GM12878 (cell line): ENCODE data around the gene TIMM21. TPM values are rescaled to one million over a fixed set of nuclear protein-coding genes. Genes with fewer than 3 reads are reported as not detected.

Experiments used
- ATAC-seq: fragments of 200-7000 bp; cut with Tn5 transposase; 3 replicates; pipeline ENCODE4 v1.9.1; 2020; ENCODE audit warnings: mild to moderate bottlenecking, moderate library complexity
- BruUV-seq: library from RNA; stranded (reverse); fragments of 400-500 nt; replicated peaks from 2 replicates; lab custom pipeline; 2021; lab: Mats Ljungman, UMichigan
- CTCF ChIA-PET: fragments of 300-600 bp; sonication (Branson Sonifier 250); formaldehyde crosslinking; extraction: SDS; loops from one replicate; lab custom pipeline; 2021; ENCODE audit warnings: inconsistent platforms; lab: Yijun Ruan, JAX
- POLR2A ChIA-PET: fragments of 350-600 bp; formaldehyde crosslinking; extraction: SDS; loops from one replicate; lab custom pipeline; 2021; ENCODE audit warnings: inconsistent platforms; lab: Charles Lee
- RAD21 ChIA-PET: fragments of 300-600 bp; sonication (Branson Sonifier 250); formaldehyde crosslinking; loops from one replicate; lab custom pipeline; 2023; ENCODE audit warnings: antibody characterized with exemption; ENCODE audit not compliant: unreplicated experiment; lab: Charles Lee
- SMC1A ChIA-PET: fragments of 300-600 bp; sonication (Branson Sonifier 250); formaldehyde crosslinking; loops from one replicate; lab custom pipeline; 2023; ENCODE audit not compliant: unreplicated experiment, uncharacterized antibody; lab: Charles Lee
- DNase-seq: peaks from one replicate; pipeline ENCODE4 v3.0.0-alpha.2; 2011; ENCODE audit warnings: low read depth, low spot score
- FAIRE-seq: peaks from 3 replicates; lab custom pipeline; 2011; peaks lifted over from hg19 to GRCh38; lab: Jason Lieb, UNC
- H2AFZ ChIP-seq: 2 replicates; pipeline ENCODE4 v1.6.0; 2011; ENCODE audit warnings: low read depth, low read length, control low read depth; ENCODE audit not compliant: control insufficient read depth
- H3K27ac ChIP-seq: 2 replicates; pipeline ENCODE4 v1.5.1; 2011; ENCODE audit warnings: control low read depth; ENCODE audit not compliant: control insufficient read depth, insufficient read depth
- H3K27me3 ChIP-seq, 2 experiments: replicated peaks in 1 of 2; 2 replicates each; pipeline versions ENCODE4 v1.6.0 to v1.6.1; 2011; ENCODE audit warnings: low read length in 1 of 2; ENCODE audit not compliant: control insufficient read depth in 2 of 2, insufficient read depth in 2 of 2
- H3K36me3 ChIP-seq, 2 experiments: 2 replicates each; pipeline ENCODE4 v1.5.1; 2011; ENCODE audit warnings: low read length in 1 of 2; ENCODE audit not compliant: control insufficient read depth in 2 of 2, insufficient read depth in 2 of 2
- H3K4me1 ChIP-seq: 2 replicates; pipeline ENCODE4 v1.6.1; 2011; ENCODE audit warnings: mild to moderate bottlenecking, low read length, moderate library complexity, mixed read lengths; ENCODE audit not compliant: control insufficient read depth, insufficient read depth
- H3K4me2 ChIP-seq: 2 replicates; pipeline ENCODE4 v1.6.0; 2011; ENCODE audit warnings: control low read depth; ENCODE audit not compliant: control insufficient read depth, insufficient read depth
- H3K4me3 ChIP-seq: fragments of 200-600 bp; sonication (generic); 2 replicates; pipeline ENCODE4 v1.5.1; 2016
- H3K79me2 ChIP-seq: 2 replicates; pipeline ENCODE4 v1.6.0; 2011; ENCODE audit warnings: low read length; ENCODE audit not compliant: control insufficient read depth, insufficient read depth
- H3K9ac ChIP-seq: 2 replicates; pipeline ENCODE4 v1.8.0; 2011; ENCODE audit warnings: low read length, control low read depth, mixed read lengths; ENCODE audit not compliant: control insufficient read depth, insufficient read depth
- H3K9me3 ChIP-seq: replicated peaks from 3 replicates; pipeline ENCODE4 v1.5.1; 2011; ENCODE audit warnings: mild to moderate bottlenecking, low read length; ENCODE audit not compliant: control insufficient read depth, insufficient read depth
- H4K20me1 ChIP-seq: 2 replicates; pipeline ENCODE4 v1.6.0; 2011; ENCODE audit not compliant: control insufficient read depth, insufficient read depth
- ATF2 ChIP-seq: IDR thresholded peaks from 2 replicates; pipeline ENCODE4 v1.6.1; 2012; ENCODE audit warnings: low read length, inconsistent platforms
- EZH2 ChIP-seq: IDR thresholded peaks from 2 replicates; pipeline ENCODE4 v1.6.1; 2012; ENCODE audit warnings: low read depth, mild to moderate bottlenecking, control low read depth, inconsistent platforms, low read length, borderline replicate concordance; ENCODE audit not compliant: control insufficient read depth
- IKZF2 ChIP-seq, 2 experiments: fragments of 450-650 bp; IDR thresholded peaks; 2 replicates each; pipeline ENCODE4 v1.6.1; 2017; ENCODE audit warnings: mild to moderate bottlenecking in 2 of 2, moderate library complexity in 2 of 2
- KAT2A ChIP-seq: conservative IDR thresholded peaks from 2 replicates; pipeline ENCODE4 v1.6.1; 2011; ENCODE audit warnings: low read depth, low read length; ENCODE audit not compliant: control insufficient read depth
- MEF2B ChIP-seq: fragments of 450-650 bp; IDR thresholded peaks from 2 replicates; pipeline ENCODE4 v1.6.1; 2018; ENCODE audit warnings: mild to moderate bottlenecking, moderate library complexity; ENCODE audit not compliant: partially characterized antibody, poor library complexity, severe bottlenecking
- MTA2 ChIP-seq: fragments of 450-650 bp; IDR thresholded peaks from 2 replicates; pipeline ENCODE4 v1.6.1; 2016; ENCODE audit warnings: low read depth, mild to moderate bottlenecking, moderate library complexity
- NFIC ChIP-seq: IDR thresholded peaks from 2 replicates; pipeline ENCODE4 v1.6.1; 2012; ENCODE audit warnings: low read depth, mild to moderate bottlenecking, inconsistent platforms, low read length, moderate library complexity
- PML ChIP-seq: IDR thresholded peaks from 2 replicates; pipeline ENCODE4 v1.6.1; 2012; ENCODE audit warnings: low read length, inconsistent platforms
- RCOR1 ChIP-seq: conservative IDR thresholded peaks from 2 replicates; pipeline ENCODE4 v1.6.1; 2012; ENCODE audit warnings: low read depth, low read length, improper control_type of control experiment
- SIN3A ChIP-seq: IDR thresholded peaks from 2 replicates; pipeline ENCODE4 v1.6.1; 2012; ENCODE audit warnings: low read depth, low read length, improper control_type of control experiment
- SPI1 ChIP-seq: IDR thresholded peaks from 2 replicates; pipeline ENCODE4 v1.6.1; 2011; ENCODE audit warnings: low read depth, mild to moderate bottlenecking, low read length, moderate library complexity, borderline replicate concordance; ENCODE audit not compliant: insufficient read depth
- ZBED1 ChIP-seq: IDR thresholded peaks from 2 replicates; pipeline ENCODE4 v1.6.1; 2016; ENCODE audit warnings: borderline replicate concordance
- ZBTB40 ChIP-seq: fragments of 450-650 bp; IDR thresholded peaks from 2 replicates; pipeline ENCODE4 v1.6.1; 2016; ENCODE audit warnings: mild to moderate bottlenecking, moderate library complexity, borderline replicate concordance
- WGBS: methylation state at CpG from one replicate; pipeline ENCODE4 v1.1.6; 2016; ENCODE audit warnings: low lambda C conversion rate; ENCODE audit not compliant: insufficient replicate concordance, insufficient coverage; ENCODE audit errors: missing lambda C conversion rate; 5-methylcytosine and 5-hydroxymethylcytosine counted together
- in situ Hi-C: fragments of 300-500 bp; cut with MboI; formaldehyde crosslinking; loops from 9 replicates; pipeline ENCODE4 v1.14.3; 2018; ENCODE audit warnings: mixed read lengths
- intact Hi-C: fragments of 100-400 bp; cut with micrococcal nuclease; formaldehyde crosslinking; loops from one replicate; pipeline ENCODE4 v1.14.2; 2022; ENCODE audit not compliant: unreplicated experiment
- polyA plus RNA-seq, 11 experiments: library from polyadenylated mRNA; depleted of rRNA in 4 of 11; unstranded in 6 of 11; stranded (reverse) in 5 of 11; fragments of >200 nt; fragmentation: Nextera tagmentation in 4 of 11; fragmentation: Illumina TruSeq in 1 of 11; extraction: Ambion mirVana in 4 of 11; extraction: Trizol in 1 of 11; gene quantifications; 1 replicate in 1 of 11; 2 replicates in 10 of 11; pipeline versions ENCODE4 v1.2.1 to v1.2.3, GENCODE V29; 2011 to 2016; ENCODE audit warnings: inconsistent platforms in 2 of 11, missing spikeins in 2 of 11, low read depth in 1 of 11
- total RNA-seq, 4 experiments: library from RNA; depleted of rRNA in 3 of 4; stranded (reverse); fragments of >200 nt in 3 of 4; fragmentation: Illumina TruSeq in 1 of 4; extraction: Trizol in 1 of 4; gene quantifications; 2 replicates each; pipeline versions ENCODE4 v1.2.1 to v1.2.3, GENCODE V29; 2013 to 2021

The TIMM21 gene
- total and polyA plus RNA-seq, 10 of the 15 experiments (the other 5 are each of a cell fraction or from before 2014, with no cell fraction given) = 39.5 to 203 (median 83.4) TPM

GRCh38 chr18:74196220-74197119, 48.1 kb downstream of the TIMM21 start (continued):
- TF ChIP-seq ATF2 = no peak
- no peak for TF ChIP-seq MEF2B

DNA sequence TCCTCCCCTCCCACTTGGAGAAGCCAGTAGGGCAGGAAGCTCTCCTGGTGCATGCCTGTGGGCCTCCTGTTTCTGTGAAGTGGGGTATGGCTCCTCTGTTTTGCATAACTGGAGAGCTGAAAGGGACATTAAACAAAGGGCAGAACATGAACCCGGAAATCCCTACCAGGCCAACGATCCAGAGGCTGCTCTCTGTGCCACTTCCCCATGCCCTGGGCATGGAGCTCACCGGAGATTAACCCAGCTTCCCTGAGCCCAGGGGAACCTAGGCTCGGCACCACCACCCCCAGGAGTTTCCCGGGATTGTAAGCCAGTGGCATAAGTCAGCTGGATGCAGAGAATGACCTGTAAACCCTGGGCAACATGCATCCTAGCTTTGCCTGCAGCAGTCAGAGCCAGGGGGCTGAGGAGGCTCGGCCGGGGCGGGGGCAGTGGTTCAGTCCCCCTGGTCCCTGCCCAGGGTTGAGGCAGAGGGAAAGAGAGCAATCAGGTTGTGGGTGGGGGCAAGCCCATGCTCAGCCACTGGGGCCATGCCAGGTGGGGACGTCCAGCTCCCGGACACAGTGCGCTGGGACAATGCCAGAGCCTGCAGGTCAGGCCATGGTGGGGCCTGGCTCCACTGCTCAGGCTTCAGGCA, 49.5 kb downstream of the TIMM21 start:
- POLR2A ChIA-PET = no interaction called here
- TF ChIP-seq SPI1 (no peak), MTA2 (no peak), KAT2A (no peak), ZBED1 (no peak), SIN3A (no peak), NFIC (no peak), EZH2 (no peak), ZBTB40 (no peak), PML (no peak), IKZF2 (IDR thresholded peaks at IDR 0.05) (no peak), RCOR1 (no peak)

More for the DNA sequence above, 49.5 kb downstream of the TIMM21 start:
- WGBS = 53% methylated on average over 11 of the region's 11 CpGs
- RAD21 ChIA-PET = interaction anchor here (0.8 to 4.0 kb wide), 6 partner anchors 142 to 355 kb away, joined by 3 to 44 read pairs (median 7); no protein-coding TSS in a partner anchor
- FAIRE-seq (no peak), ATAC-seq (no peak), DNase-seq (no peak)
- no TSS peak for BruUV-seq
- no peaks in the 10 kb centered on the region for H3K36me3 ChIP-seq
- H3K27me3 ChIP-seq = peaks cover 0 to 1% of the 10 kb centered on the region in 2 experiments; a peak in 1 of 4 replicates
- intact Hi-C loops (loop anchor here (5.0 kb wide), 1 partner anchor 279 kb away; no protein-coding TSS in a partner anchor), in situ Hi-C loops (loop anchor here (5.0 kb wide), 3 partner anchors 134 to 354 kb away; partner anchors contain the start of gene CNDP2)
- H2AFZ ChIP-seq = no peak overlapping the region; the same call in 1 of the 2 replicates
- no peaks in the 10 kb centered on the region for H3K9me3 ChIP-seq
- H3K4me1 ChIP-seq = no peaks in the 10 kb centered on the region
- no peak overlapping the region for H3K4me2 ChIP-seq
- H4K20me1 ChIP-seq = no peaks in the 10 kb centered on the region
- CTCF ChIA-PET = interaction anchor here (0.7 to 4.0 kb wide), 15 partner anchors 9 to 354 kb away, joined by 3 to 79 read pairs (median 4); partner anchors contain the start of gene CNDP2
- no peak overlapping the region for H3K9ac ChIP-seq
- no peaks in the 10 kb centered on the region for H3K79me2 ChIP-seq
- no peak overlapping the region for H3K27ac ChIP-seq
- SMC1A ChIA-PET = interaction anchor here (0.7 to 4.3 kb wide), 9 partner anchors 130 to 354 kb away, joined by 3 to 45 read pairs (median 4); no protein-coding TSS in a partner anchor
- H3K4me3 ChIP-seq = no peak overlapping the region
